IPS-NIHi11 (cell line): Measurements from ENCODE around the gene BARX2.
"Not testable (repeated sequence)": the region's sequence is repeated elsewhere in the genome, so short reads cannot be mapped to it uniquely, and the experiment has no call there.

Source experiments
- DNase-seq: peaks from one replicate; pipeline ENCODE4 v3.0.0; 2012; ENCODE audit warnings: mixed read lengths, low spot score

BARX2 gene

GRCh38 chr11:129375751-129376657, at the start of gene BARX2:
Gene BARX2 (plus strand): TSS chr11:129375848. CDS start chr11:129376036, 188 bp downstream.
- DNase-seq, result peak; percentile 73

DNA sequence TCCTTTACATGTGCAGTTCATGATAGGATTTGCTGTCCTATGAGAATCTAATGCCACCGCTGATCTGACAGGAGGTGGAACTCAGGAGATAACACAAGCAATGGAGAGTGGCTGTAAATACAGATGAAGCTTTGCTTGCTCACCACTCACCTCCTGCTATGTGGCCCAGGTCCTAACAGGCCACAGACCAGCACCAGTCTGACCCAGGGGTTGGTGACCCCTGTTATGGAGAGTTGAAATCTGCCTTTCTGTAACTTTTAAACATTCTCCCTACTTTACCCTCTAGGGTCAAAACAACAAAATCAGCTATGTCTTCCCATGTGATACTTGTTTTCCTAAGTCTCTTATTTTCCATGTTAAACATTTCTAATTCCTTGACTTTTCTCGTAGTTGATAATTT, 48.7 kb upstream of the BARX2 start:
- no peak for DNase-seq

GRCh38 chr11:129327708-129328107, 47.9 kb upstream of the BARX2 start:
- DNase-seq, result not testable (repeated sequence)

DNA sequence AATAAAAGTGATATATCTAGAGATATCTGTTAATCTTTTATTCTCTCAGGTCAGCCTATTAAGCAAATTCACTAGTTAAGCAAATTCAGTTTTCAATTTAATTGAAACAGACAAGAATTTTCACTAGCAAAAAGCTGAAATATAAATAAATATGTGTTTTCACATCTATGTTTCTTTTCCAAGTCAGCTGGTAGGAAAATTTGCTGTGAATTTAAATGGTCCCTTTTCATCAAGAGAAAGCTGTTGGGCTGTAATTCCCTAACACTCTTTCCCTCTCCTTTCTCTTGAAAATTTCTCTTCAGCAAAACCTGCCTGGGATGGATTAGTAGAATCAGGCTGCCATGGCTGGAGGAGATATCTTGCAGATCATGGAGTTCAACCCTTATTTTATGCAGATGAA, 46.9 kb upstream of the BARX2 start:
- DNase-seq, result no peak

DNA sequence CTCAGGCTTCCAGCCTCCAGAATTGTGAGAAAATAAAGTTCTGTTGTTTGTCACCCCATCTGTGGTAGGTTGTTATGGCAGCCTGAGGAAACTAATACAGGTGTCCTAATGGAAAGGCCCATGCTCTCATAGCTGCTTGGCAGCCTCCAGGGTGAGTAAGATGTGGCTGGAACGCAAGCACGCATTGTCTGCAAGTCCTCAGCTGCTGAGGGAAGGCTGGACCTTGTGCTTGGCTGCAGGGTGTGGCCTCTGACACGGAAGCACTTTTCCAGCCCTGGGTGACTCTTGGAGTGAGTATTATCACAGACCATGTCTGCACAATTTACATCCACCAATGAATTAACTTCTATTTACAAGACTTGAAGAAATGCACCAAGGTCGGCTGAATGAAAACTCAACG, 44.4 kb upstream of the BARX2 start:
- no peak for DNase-seq

GRCh38 chr11:129331871-129332274, 43.8 kb upstream of the BARX2 start:
- peak; percentile 85 for DNase-seq

- no peak for DNase-seq
These were observed 41.8 kb upstream of the BARX2 start for GRCh38 chr11:129333873-129334272.

DNA sequence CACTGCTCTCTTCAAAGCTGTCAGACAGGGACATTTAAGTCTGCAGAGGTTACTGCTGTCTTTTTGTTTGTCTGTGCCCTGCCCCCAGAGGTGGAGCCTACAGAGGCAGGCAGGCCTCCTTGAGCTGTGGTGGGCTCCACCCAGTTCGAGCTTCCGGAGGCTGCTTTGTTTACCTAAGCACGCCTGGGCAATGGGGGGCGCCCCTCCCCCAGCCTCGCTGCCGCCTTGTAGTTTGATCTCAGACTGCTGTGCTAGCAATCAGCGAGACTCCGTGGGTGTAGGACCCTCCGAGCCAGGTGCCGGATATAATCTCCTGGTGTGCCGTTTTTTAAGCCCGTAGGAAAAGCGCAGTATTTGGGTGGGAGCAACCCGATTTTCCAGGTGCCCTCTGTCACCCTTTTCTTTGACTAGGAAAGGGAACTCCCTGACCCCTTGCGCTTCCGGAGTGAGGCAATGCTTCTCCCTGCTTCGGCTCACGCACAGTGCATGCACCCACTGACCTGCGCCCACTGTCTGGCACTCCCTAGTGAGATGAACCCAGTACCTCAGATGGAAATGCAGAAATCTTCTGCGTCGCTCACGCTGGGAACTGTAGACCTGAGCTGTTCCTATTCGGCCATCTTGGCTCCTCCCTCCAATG, 31.2 kb upstream of the BARX2 start:
- DNase-seq, result not testable (repeated sequence)

- no peak for DNase-seq
These were observed 28.7 kb upstream of the BARX2 start for GRCh38 chr11:129346916-129347315.

DNA sequence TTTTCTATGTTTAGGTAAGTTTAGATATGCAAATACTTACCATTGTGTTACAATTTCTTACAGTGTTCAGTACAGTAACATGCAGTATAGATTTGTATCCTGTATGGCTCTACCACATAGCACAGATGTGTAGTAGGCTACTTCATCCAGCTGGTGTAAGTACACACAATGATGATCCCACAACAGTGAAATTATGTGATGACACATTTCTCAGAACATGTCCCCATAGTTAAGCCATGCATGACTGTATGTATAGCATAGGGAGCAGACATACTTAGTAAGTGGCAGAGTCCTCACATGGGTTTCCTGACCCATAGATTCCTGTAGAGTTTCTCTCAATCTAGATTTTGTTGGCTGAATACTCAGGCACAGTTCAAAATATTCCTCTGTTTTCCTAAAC, 26.8 kb upstream of the BARX2 start:
- DNase-seq, result no peak

DNA sequence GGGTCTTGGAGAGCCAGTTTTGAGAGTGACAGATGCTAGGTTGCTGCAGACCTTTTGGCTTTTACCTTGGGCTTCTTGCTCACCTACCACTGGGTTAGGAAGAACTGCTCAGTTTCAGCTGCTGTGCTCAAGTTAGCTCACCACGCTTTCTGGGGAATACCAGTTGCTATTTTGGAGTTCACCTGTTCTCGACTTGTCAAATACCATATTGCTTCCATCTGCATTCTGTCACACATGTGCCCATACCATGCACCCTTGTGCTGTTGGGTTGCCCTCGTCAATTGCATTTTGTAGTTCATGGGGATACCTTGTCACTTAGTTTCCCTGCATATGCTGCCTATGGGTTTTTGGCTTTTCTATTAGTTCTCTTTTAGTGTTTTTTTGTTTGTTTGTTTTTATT, 23.0 kb upstream of the BARX2 start:
- no peak for DNase-seq

GRCh38 chr11:129354691-129355090, 21.0 kb upstream of the BARX2 start:
- no peak for DNase-seq

GRCh38 chr11:129359748-129360147, 15.9 kb upstream of the BARX2 start:
- DNase-seq, result no peak

GRCh38 chr11:129364143-129364654, 11.4 kb upstream of the BARX2 start:
- DNase-seq, result peak; percentile 83

DNA sequence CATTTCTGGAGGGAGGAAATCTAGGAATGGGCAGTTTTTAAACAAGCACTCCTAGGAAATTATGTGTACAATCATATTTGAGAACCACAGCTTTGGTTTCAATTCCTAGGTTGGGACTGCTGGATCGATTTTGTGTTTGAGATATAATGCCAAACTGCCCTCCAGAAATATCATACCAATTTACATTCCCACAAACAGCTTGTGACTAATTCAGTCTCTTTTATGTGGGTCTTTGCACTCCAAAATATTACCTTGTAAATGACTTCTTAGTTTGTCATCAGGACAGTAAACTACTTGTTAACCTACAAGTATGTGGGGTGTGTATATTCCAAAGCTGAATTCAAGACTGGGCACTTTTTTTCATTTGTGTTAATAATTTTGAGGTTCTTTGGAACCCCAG, 9.8 kb upstream of the BARX2 start:
- DNase-seq, result no peak

DNA sequence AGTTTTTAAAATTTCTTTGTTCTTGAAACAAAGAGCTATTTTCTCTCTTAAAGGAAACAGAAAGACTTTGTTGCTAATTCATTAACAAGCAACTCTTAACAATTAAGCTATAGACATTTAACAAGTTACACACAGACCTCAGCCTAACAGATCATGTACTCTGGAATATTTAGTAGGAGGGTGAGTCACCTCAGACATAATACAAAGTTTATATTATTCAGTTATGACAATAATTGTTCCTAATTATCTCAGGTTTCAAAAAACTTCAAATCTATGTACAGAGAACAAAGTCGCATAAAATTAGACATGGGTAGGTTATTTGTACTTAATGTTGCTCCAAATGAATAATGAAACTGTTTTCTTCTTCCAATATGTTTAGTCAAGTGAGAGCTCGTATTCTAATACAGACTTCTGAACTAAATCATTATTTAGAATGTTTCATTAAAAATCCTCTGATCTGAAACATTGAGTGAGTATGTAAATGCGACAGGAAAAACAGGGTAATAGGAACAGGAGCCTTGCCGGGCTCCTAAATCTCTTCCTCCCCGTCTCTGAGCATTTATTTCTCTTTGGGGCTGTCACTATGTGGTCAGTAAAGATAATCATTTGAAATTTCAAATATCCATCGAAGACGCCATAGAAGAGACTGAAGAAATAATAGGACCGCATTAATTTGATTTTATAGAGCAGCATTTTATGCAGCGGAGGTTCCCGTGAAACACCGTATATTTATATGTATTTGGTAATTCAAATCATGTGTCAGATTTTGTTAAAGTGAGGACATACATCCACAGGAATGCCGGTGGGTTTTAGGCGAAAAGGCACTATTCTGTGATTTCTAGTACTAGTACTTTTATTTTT, 8.7 kb upstream of the BARX2 start:
- DNase-seq, result no peak

- no peak for DNase-seq
These were observed 6.6 kb upstream of the BARX2 start for GRCh38 chr11:129368889-129369672.

DNA sequence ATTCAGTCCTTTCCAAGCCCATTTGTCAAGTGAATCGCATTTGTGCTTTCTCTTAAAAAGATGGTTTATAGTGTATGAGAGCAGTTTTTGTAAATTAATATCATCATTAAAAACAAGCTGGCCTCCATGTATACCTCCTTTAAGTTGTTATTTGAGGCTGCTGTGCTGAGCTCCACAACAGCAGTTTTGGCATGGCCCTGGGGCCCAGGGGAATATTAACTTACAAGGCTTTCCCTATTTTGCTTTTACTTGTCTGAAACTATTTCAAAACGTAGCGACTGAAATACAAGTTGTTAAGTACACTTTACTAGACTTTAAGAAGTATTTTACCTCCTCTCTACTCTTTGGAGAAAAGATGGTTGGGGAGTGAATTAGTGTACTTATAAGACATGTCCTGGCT, 4.9 kb upstream of the BARX2 start:
- DNase-seq, result no peak

DNA sequence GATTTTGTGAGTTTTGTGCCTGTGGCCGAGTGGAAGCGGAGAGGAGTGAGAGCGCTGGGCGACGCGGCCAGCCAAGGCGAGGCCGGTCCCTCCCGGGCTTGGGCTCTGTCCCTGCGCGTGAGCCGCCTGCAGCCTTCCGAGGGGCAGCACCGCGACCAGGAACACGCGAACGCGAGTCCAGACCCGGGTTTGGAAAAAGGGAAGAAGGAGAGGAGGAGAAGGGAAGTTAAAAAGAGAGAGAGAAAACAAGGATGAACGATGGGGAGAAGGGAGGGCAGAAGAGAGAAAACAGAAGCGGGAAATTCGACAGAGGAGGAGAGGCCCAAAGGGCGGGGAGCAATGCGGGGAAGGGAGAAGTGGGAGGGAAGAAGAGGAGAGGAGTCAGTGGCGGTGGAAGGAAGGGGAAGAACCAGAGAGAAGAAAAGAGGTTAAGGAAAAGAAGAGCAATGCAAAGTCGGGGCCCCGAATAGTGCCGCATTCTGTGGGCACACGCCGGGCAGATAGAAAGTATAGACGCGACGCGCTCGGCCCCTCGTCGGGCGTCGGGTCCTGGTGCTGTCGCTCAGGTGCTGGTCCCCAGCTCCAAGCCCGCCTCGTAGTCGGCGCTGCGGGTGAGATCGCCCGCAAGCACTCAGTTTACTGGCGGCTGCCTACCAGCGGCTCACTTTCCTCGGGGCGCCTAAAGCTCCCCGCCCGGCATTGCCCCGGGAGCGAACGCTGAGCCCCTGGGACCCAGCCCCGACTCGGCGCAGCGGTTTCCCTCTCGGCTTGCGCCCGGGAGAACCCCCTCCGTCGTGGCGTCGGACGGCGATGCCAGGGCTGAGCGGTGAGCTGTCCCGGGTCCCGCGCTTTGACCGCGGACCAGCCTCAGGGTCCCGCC, 2.8 kb upstream of the BARX2 start:
- DNase-seq, result peak; percentile 44

DNA sequence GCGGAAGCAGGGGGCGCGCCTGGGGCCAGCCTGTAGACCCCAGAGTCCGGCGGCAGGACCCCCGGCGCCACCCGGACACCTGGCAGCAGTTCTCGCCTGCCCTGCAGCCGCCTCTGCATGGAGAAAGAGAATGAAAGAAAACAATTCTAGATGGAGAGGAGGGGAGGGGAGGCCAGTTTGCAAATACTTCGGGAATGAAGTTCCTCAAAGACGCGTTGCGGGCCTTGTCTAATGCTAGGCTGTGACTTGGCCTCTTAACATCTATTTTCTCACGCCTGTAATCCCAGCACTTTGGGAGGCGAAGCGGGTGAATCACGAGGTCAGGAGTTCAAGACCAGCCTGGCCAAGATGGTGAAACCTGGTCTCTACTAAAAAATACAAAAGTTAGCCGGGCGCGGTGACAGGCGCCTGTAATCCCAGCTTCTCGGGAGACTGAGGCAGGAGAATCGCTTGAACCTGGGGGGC, 2.1 kb upstream of the BARX2 start:
- DNase-seq, result no peak
